Large intestine (tissue), 12 donors: ENCODE results near the gene FZD2. TPM values are rescaled to one million over a fixed set of nuclear protein-coding genes. Genes with fewer than 3 reads are reported as not detected.
"Not testable (repeated sequence)": the region's sequence is repeated elsewhere in the genome, so short reads cannot be mapped to it uniquely, and the experiment has no call there.

Experiments used
- DNase-seq, 2 donors: peaks; one replicate each; pipeline versions ENCODE4 v3.0.0 to v3.0.0-alpha.2; 2013
- H3K27ac ChIP-seq: one replicate; pipeline ENCODE4 v1.5.1; 2013; ENCODE audit warnings: low read length
- H3K27me3 ChIP-seq: 2 replicates; pipeline ENCODE4 v1.6.1; 2013; ENCODE audit warnings: low read length; ENCODE audit not compliant: control insufficient read depth, insufficient read depth
- H3K36me3 ChIP-seq: 2 replicates; pipeline ENCODE4 v1.6.1; 2013; ENCODE audit warnings: low read length; ENCODE audit not compliant: control insufficient read depth, insufficient read depth
- H3K4me1 ChIP-seq: one replicate; pipeline ENCODE4 v1.6.1; 2013; ENCODE audit warnings: low read length; ENCODE audit not compliant: control insufficient read depth, insufficient read depth
- H3K4me3 ChIP-seq: one replicate; pipeline ENCODE4 v1.5.1; 2013; ENCODE audit warnings: low read length
- H3K9me3 ChIP-seq: one replicate; pipeline ENCODE4 v1.6.1; 2013; ENCODE audit warnings: mild to moderate bottlenecking, low read depth, low read length, moderate library complexity; ENCODE audit not compliant: control insufficient read depth
- WGBS: methylation state at CpG from one replicate; pipeline ENCODE4 v1.1.5; 2013; ENCODE audit warnings: low lambda C conversion rate; ENCODE audit not compliant: insufficient coverage; 5-methylcytosine and 5-hydroxymethylcytosine counted together
- long read RNA-seq, 11 donors: transcript quantifications; one replicate each; lab custom pipeline, GENCODE V29; 2026
- polyA plus RNA-seq: library from polyadenylated mRNA; unstranded; fragments of 120-200 nt; gene quantifications from one replicate; pipeline ENCODE4 v1.2.1, GENCODE V29; 2013

Gene FZD2
- 4.4 TPM for polyA plus RNA-seq
- long read RNA-seq, donor 1, partial matches to known transcripts = 0 of 4 reads
- long read RNA-seq, donor 1, other reads (novel, unspliced or antisense) = 0 of 4 reads
- long read RNA-seq, donor 2, transcript FZD2-201 (1 exons, 2,112 nt) = major isoform, 9 of 9 reads
- long read RNA-seq, donor 2, partial matches to known transcripts = 0 of 9 reads
- long read RNA-seq, donor 2, other reads (novel, unspliced or antisense) = 0 of 9 reads
- long read RNA-seq, donor 3 = 0 reads
- long read RNA-seq, donor 4, partial matches to known transcripts = 0 of 1 reads
- long read RNA-seq, donor 4, other reads (novel, unspliced or antisense) = 0 of 1 reads
- long read RNA-seq, donor 5, transcript FZD2-201 (1 exons, 2,112 nt) = major isoform, 5 of 5 reads
- long read RNA-seq, donor 5, partial matches to known transcripts = 0 of 5 reads
- long read RNA-seq, donor 5, other reads (novel, unspliced or antisense) = 0 of 5 reads
- long read RNA-seq, donor 6, transcript FZD2-201 (1 exons, 2,112 nt) = major isoform, 14 of 14 reads
- long read RNA-seq, donor 6, partial matches to known transcripts = 0 of 14 reads
- long read RNA-seq, donor 6, other reads (novel, unspliced or antisense) = 0 of 14 reads
- long read RNA-seq, donor 7, transcript FZD2-201 (1 exons, 2,112 nt) = major isoform, 10 of 10 reads
- long read RNA-seq, donor 7, partial matches to known transcripts = 0 of 10 reads
- long read RNA-seq, donor 7, other reads (novel, unspliced or antisense) = 0 of 10 reads
- long read RNA-seq, donor 8, transcript FZD2-201 (1 exons, 2,112 nt) = major isoform, 5 of 5 reads
- long read RNA-seq, donor 8, partial matches to known transcripts = 0 of 5 reads
- long read RNA-seq, donor 8, other reads (novel, unspliced or antisense) = 0 of 5 reads
- long read RNA-seq, donor 9, transcript FZD2-201 (1 exons, 2,112 nt) = major isoform, 8 of 8 reads
- long read RNA-seq, donor 9, partial matches to known transcripts = 0 of 8 reads
- long read RNA-seq, donor 9, other reads (novel, unspliced or antisense) = 0 of 8 reads
- long read RNA-seq, donor 10, transcript FZD2-201 (1 exons, 2,112 nt) = major isoform, 9 of 9 reads
- long read RNA-seq, donor 10, partial matches to known transcripts = 0 of 9 reads
- long read RNA-seq, donor 10, other reads (novel, unspliced or antisense) = 0 of 9 reads
- long read RNA-seq, donor 11, transcript FZD2-201 (1 exons, 2,112 nt) = major isoform, 6 of 6 reads
- long read RNA-seq, donor 11, partial matches to known transcripts = 0 of 6 reads
- long read RNA-seq, donor 11, other reads (novel, unspliced or antisense) = 0 of 6 reads

GRCh38 chr17:44556832-44557606 is at the start of gene FZD2:
Gene FZD2, plus strand, starts transcription at chr17:44557484. Its CDS starts 205 bp downstream, at chr17:44557689.
- Histone ChIP-seq H3K4me1 (peaks cover 10% of the 10 kb centered on the region), H3K9me3 (peaks cover 12% of the 10 kb centered on the region), H3K27ac (peak within 1 kb of the TSS; percentile 88), H3K36me3 (no peaks in the 10 kb centered on the region), H3K4me3 (peak within 1 kb of the TSS; percentile 68), H3K27me3 (peaks cover 57% of the 10 kb centered on the region)
- WGBS = no CpG with 5 or more reads among the region's 49 CpGs
- peak; percentile 76 to 80 for DNase-seq

DNA sequence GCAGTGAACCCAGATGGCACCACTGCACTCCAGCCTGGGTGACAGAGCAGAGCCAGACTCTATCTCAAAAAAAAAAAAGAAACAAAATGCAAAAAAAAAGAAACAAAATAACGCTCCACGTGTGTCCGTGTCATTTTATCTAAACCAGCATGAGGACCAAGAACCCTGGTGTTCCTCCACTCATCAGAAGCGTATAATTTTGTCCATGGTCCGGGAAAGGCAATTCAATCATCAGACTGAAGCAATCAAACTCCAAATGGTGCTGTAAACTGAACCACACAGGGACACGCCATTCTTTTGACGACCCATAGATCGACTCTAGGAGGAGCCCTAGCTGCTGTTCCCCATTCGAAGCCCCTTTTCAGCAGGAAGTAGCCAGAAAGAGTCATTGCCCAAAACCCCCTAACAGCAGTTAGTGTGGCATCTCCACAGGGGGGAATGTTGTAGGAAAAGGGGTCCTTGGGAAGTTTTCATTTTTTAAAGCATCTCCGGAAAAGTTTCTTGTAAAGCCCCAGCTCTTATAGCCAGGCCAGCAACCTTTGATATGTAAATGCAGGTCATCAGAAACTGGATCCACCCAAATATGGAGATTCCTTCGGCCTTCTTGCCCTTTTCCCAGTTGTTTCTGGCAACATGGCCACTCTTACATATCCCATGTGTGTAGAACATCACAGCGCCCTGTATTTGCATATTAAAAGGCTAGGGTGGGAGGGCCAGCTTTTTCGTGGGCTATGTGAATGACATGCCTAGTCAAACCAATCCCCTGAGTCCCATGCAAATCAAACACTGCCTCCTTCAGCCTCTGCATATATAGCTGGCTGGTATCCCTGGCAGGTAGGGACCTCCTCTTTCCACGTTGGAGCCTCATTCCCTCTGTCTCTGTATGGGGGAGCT is 45.8 kb upstream of the FZD2 start:
- not testable (repeated sequence) for H3K27me3 ChIP-seq, H3K4me3 ChIP-seq, H3K36me3 ChIP-seq, DNase-seq, H3K27ac ChIP-seq, H3K4me1 ChIP-seq, H3K9me3 ChIP-seq
- 64% methylated on average over 4 of the region's 14 CpGs for WGBS

DNA sequence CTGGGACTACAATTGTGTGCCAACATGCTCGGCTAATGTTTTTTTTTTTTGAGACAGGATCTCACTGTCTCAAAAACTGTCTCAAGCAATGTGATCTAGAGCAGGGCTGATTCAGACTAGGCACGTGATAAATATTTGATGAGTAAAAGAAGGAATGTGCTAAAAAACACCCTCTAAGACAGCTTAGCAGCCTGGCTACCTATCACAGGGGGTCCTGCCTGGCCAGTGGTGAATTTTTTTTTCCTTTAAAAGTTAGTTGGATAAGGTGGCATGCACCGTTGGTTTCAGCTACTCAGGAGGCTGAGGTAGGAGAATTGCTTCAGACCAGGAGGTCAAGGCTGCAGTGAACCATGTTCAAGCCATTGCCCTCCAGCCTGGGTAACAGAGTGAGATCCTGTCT is 39.3 kb upstream of the FZD2 start:
- DNase-seq = no peak
- Histone ChIP-seq H3K4me1 (no peaks in the 10 kb centered on the region), H3K4me3 (no peak overlapping the region), H3K27me3 (peaks cover 4% of the 10 kb centered on the region), H3K9me3 (no peaks in the 10 kb centered on the region), H3K27ac (no peak overlapping the region), H3K36me3 (no peaks in the 10 kb centered on the region)
- WGBS = 0% methylated on average over 1 of the region's 3 CpGs

DNA sequence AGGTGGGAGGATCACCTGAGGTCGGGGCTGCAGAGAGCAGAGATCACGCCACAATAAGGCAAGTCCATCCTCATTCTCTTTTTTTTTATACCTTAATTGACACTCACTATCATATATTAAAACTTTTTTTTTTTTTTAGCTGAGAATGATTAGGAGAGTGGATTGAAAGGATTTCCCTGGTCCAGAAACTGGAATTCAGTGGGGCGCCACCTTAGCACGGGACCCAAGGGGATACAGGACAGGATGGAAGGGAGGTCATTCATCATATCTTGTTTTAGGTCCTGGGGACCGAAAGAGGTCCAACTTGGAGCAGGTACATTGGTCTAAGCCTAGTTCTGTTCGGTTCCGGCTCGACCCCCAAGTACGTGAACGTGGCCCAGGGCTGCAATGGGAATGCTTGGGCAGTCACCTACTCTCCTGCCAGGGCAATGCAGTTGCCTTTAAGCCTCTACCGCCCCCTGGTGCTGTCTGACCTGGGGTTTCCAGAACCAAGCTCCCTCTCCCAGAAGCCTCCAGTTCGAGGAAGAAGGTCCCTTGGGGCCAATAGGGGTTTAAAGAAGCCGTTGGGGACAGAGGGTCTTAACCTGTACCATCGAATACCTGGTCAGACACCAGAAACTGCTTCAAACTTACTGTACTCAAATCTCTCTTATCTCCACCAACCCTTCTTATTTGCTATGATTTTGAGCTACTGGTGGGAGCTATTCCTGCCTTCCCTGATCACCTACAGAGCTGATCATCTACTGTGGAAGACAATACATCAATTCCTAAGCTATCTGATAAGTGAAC is 34.2 kb upstream of the FZD2 start:
- Histone ChIP-seq H3K4me1 (no peaks in the 10 kb centered on the region), H3K4me3 (no peak overlapping the region), H3K27me3 (peaks cover 1% of the 10 kb centered on the region), H3K27ac (no peak overlapping the region), H3K9me3 (peaks cover 2% of the 10 kb centered on the region), H3K36me3 (no peaks in the 10 kb centered on the region)
- WGBS = 95% methylated on average over 3 of the region's 14 CpGs
- peak in 1 of 2 donors; percentile 55 for DNase-seq

- Histone ChIP-seq H3K4me3 (no peak overlapping the region), H3K27me3 (no peaks in the 10 kb centered on the region), H3K9me3 (peaks cover 3% of the 10 kb centered on the region), H3K4me1 (no peaks in the 10 kb centered on the region), H3K27ac (no peak overlapping the region), H3K36me3 (no peaks in the 10 kb centered on the region)
- no CpG with 5 or more reads among the region's 3 CpGs for WGBS
- DNase-seq = no peak
Measured at GRCh38 chr17:44523672-44523972, 33.7 kb upstream of the FZD2 start.

DNA sequence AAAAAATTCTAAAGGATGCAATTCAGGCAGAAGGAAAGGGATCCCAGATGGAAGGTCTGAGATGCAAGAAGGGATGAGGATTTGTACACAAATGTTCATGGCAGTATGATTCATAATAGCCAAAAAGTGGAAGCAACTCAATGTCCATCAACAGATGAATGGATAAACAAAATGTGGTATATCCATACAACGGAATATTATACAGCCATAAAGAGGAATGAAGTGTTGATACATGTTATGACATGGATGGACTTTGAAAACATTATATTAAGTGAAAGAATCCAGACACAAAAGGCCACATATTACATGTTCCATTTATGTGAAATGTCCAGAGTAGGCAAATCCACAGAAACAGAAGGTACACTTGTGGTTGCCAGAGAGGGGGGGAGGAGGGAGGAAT is 30.2 kb upstream of the FZD2 start:
- no peaks in the 10 kb centered on the region for H3K4me1 ChIP-seq
- no peaks in the 10 kb centered on the region for H3K27me3 ChIP-seq
- no peak overlapping the region for H3K4me3 ChIP-seq
- no peaks in the 10 kb centered on the region for H3K36me3 ChIP-seq
- peaks cover 3% of the 10 kb centered on the region for H3K9me3 ChIP-seq
- H3K27ac ChIP-seq = no peak overlapping the region
- no peak for DNase-seq
- WGBS = 100% methylated on average over 1 of the region's 1 CpG

GRCh38 chr17:44527954-44528353 is 29.3 kb upstream of the FZD2 start:
- Histone ChIP-seq H3K27ac (no peak overlapping the region), H3K4me1 (no peaks in the 10 kb centered on the region), H3K36me3 (no peaks in the 10 kb centered on the region), H3K4me3 (no peak overlapping the region), H3K9me3 (peaks cover 3% of the 10 kb centered on the region), H3K27me3 (no peaks in the 10 kb centered on the region)
- no peak for DNase-seq
- WGBS = no CpG with 5 or more reads among the region's 28 CpGs

GRCh38 chr17:44529864-44530263 is 27.4 kb upstream of the FZD2 start:
- Histone ChIP-seq H3K9me3 (peaks cover 3% of the 10 kb centered on the region), H3K36me3 (no peaks in the 10 kb centered on the region), H3K27ac (no peak overlapping the region), H3K27me3 (no peaks in the 10 kb centered on the region), H3K4me3 (no peak overlapping the region), H3K4me1 (peaks cover 4% of the 10 kb centered on the region)
- WGBS = no CpG with 5 or more reads among the region's 3 CpGs
- DNase-seq = peak in 1 of 2 donors; percentile 71
